OCI-LY7 (cell line): ENCODE results near the gene GFRA3. TPM values are rescaled to one million over a fixed set of nuclear protein-coding genes. Genes with fewer than 3 reads are reported as not detected.

ENCODE experiments used
- BruUV-seq: library from RNA; stranded (reverse); fragments of 400-500 nt; replicated peaks from 2 replicates; lab custom pipeline; 2021; lab: Mats Ljungman, UMichigan
- CTCF ChIA-PET: fragments of 300-600 bp; sonication (Branson Sonifier 250); formaldehyde crosslinking; loops from one replicate; lab custom pipeline; 2022; ENCODE audit warnings: antibody characterized with exemption; ENCODE audit not compliant: unreplicated experiment; lab: Charles Lee
- POLR2A ChIA-PET: fragments of 300-600 bp; sonication (Branson Sonifier 250); formaldehyde crosslinking; loops from one replicate; lab custom pipeline; 2022; ENCODE audit warnings: antibody characterized with exemption; lab: Charles Lee
- DNase-seq: peaks from one replicate; pipeline ENCODE4 v3.0.0-alpha.2; 2015; ENCODE audit warnings: low spot score
- H2AFZ ChIP-seq: fragments of 200-600 bp; sonication (generic), shearing (Covaris generic); 2 replicates; pipeline ENCODE4 v1.6.1; 2014; ENCODE audit warnings: mild to moderate bottlenecking, antibody characterized with exemption, low read length, moderate library complexity
- H3K27ac ChIP-seq: fragments of 200-600 bp; sonication (generic); 2 replicates; pipeline ENCODE4 v1.5.1; 2014; ENCODE audit warnings: mixed run types, low read depth, mild to moderate bottlenecking, moderate library complexity, low read length, inconsistent platforms; ENCODE audit not compliant: poor library complexity, severe bottlenecking
- H3K36me3 ChIP-seq: fragments of 200-600 bp; sonication (generic); 2 replicates; pipeline ENCODE4 v1.6.1; 2014; ENCODE audit warnings: mild to moderate bottlenecking, antibody characterized with exemption, low read length, moderate library complexity, mixed read lengths; ENCODE audit not compliant: insufficient read depth
- H3K4me1 ChIP-seq: fragments of 200-600 bp; sonication (generic); 2 replicates; pipeline ENCODE4 v1.5.1; 2014; ENCODE audit warnings: mild to moderate bottlenecking, low read length; ENCODE audit not compliant: insufficient read depth, poor library complexity, severe bottlenecking
- H3K4me2 ChIP-seq: fragments of 200-600 bp; sonication (generic); 2 replicates; pipeline ENCODE4 v1.6.1; 2014; ENCODE audit warnings: mild to moderate bottlenecking, low read length
- H3K4me3 ChIP-seq: fragments of 200-600 bp; sonication (generic); 2 replicates; pipeline ENCODE4 v1.5.1; 2014; ENCODE audit warnings: mild to moderate bottlenecking, low read depth, low read length; ENCODE audit not compliant: poor library complexity, severe bottlenecking
- H3K79me2 ChIP-seq: fragments of 200-600 bp; sonication (generic); 2 replicates; pipeline ENCODE4 v1.6.1; 2016; ENCODE audit warnings: low read depth, mild to moderate bottlenecking, low read length, moderate library complexity, mixed read lengths; ENCODE audit not compliant: insufficient read depth
- H3K9me2 ChIP-seq: fragments of 200-600 bp; sonication (generic); 2 replicates; pipeline ENCODE4 v1.6.1; 2016; ENCODE audit warnings: mild to moderate bottlenecking, low read length, mixed read lengths; ENCODE audit not compliant: insufficient read depth
- H3K9me3 ChIP-seq: fragments of 200-600 bp; sonication (generic); 2 replicates; pipeline ENCODE4 v1.6.1; 2014; ENCODE audit warnings: mild to moderate bottlenecking, mixed run types, low read length, mixed read lengths
- H4K20me1 ChIP-seq: fragments of 200-600 bp; sonication (generic); 2 replicates; pipeline ENCODE4 v1.6.1; 2014; ENCODE audit warnings: mild to moderate bottlenecking, antibody characterized with exemption, low read length, moderate library complexity, mixed read lengths; ENCODE audit not compliant: insufficient read depth
- EZH2phosphoT487 ChIP-seq: fragments of 200-600 bp; sonication (generic); IDR thresholded peaks from 2 replicates; pipeline ENCODE4 v1.6.1; 2018; ENCODE audit warnings: low read depth, borderline replicate concordance, mild to moderate bottlenecking, mixed run types, antibody characterized with exemption, low read length, moderate library complexity, mixed read lengths
- intact Hi-C: fragments of 100-400 bp; cut with micrococcal nuclease; formaldehyde crosslinking; loops from one replicate; pipeline ENCODE4 v1.10.0; 2022; ENCODE audit not compliant: unreplicated experiment
- total RNA-seq, 2 experiments: library from RNA; depleted of rRNA in 1 of 2; stranded (reverse); fragments of >200 nt in 1 of 2; shearing (Covaris generic) in 1 of 2; gene quantifications; 2 replicates each; pipeline ENCODE4 v1.2.3, GENCODE V29; 2014 to 2022
- TF ChIP-seq, protein P1 (sequence below): fragments of 200-600 bp; sonication (generic); conservative IDR thresholded peaks from 2 replicates; pipeline ENCODE4 v1.5.1; 2014; ENCODE audit warnings: mild to moderate bottlenecking, antibody characterized with exemption, low read length, moderate library complexity, mixed read lengths

GFRA3 gene
- total RNA-seq, 2 experiments from 2014 or later, result not detected

DNA sequence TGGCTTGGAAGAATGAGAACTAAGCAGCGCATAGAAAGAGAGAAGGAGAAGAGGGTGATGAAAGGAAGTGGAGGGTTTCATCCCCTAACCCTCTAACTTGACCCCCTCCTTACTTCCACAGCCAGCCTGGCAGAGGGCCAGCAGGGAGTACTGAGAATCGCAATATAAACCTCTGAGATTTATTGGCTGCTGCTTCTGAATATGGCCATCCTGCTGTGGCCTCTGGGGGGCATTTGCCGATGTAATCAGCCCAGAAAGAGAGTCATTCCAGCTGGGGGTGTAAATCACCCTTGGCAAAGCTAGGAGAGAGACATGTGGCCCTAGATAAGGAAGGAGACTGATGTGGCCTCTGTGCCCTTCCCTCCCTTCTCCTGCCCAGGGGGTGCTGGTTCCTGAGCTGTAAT lies 960 bp upstream of the GFRA3 start:
- no peaks in the 10 kb centered on the region for H4K20me1 ChIP-seq
- H3K9me3 ChIP-seq, result no peaks in the 10 kb centered on the region
- no peak overlapping the region for H3K27ac ChIP-seq
- no peak for DNase-seq
- TF ChIP-seq, protein P1, sequence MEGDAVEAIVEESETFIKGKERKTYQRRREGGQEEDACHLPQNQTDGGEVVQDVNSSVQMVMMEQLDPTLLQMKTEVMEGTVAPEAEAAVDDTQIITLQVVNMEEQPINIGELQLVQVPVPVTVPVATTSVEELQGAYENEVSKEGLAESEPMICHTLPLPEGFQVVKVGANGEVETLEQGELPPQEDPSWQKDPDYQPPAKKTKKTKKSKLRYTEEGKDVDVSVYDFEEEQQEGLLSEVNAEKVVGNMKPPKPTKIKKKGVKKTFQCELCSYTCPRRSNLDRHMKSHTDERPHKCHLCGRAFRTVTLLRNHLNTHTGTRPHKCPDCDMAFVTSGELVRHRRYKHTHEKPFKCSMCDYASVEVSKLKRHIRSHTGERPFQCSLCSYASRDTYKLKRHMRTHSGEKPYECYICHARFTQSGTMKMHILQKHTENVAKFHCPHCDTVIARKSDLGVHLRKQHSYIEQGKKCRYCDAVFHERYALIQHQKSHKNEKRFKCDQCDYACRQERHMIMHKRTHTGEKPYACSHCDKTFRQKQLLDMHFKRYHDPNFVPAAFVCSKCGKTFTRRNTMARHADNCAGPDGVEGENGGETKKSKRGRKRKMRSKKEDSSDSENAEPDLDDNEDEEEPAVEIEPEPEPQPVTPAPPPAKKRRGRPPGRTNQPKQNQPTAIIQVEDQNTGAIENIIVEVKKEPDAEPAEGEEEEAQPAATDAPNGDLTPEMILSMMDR, result no peak
- TF ChIP-seq EZH2phosphoT487, result no peak
- H2AFZ ChIP-seq, result no peak overlapping the region
- H3K4me2 ChIP-seq, result no peak overlapping the region
- no peaks in the 10 kb centered on the region for H3K4me1 ChIP-seq
- H3K79me2 ChIP-seq, result no peaks in the 10 kb centered on the region
- no peak overlapping the region for H3K4me3 ChIP-seq
- intact Hi-C loops, result no loop called here
- H3K36me3 ChIP-seq, result no peaks in the 10 kb centered on the region
- ChIA-PET POLR2A (no interaction called here), CTCF (interaction anchor here (1.1 kb wide), 1 partner anchor 88 kb away, joined by 3 read pairs; no protein-coding TSS in a partner anchor)
- no peaks in the 10 kb centered on the region for H3K9me2 ChIP-seq
- BruUV-seq, result no TSS peak

DNA sequence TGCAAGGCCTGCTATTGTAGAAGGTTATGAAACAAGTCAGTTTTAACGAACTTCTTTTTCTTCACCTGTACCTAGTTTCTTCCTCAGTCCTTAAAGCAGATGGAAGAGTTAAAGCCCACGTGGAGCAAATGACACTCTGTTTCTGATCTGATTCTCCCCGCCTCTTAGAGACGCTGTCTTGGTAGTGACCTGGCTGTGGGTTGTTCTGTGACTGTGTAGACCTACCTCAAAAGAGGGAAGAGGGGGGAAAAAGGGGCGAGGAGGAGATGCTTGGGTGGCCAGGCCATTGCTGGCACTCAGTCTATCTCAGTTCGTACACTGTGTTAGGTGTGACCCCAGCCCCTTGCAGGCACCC lies 610 bp downstream of the GFRA3 start:
- H3K4me1 ChIP-seq, result no peaks in the 10 kb centered on the region
- intact Hi-C loops, result no loop called here
- H3K36me3 ChIP-seq, result no peaks in the 10 kb centered on the region
- no peaks in the 10 kb centered on the region for H3K79me2 ChIP-seq
- ChIA-PET CTCF (no interaction called here), POLR2A (no interaction called here)
- H4K20me1 ChIP-seq, result no peaks in the 10 kb centered on the region
- H3K4me3 ChIP-seq, result no peak overlapping the region
- no peak overlapping the region for H2AFZ ChIP-seq
- no peaks in the 10 kb centered on the region for H3K9me3 ChIP-seq
- BruUV-seq, result no TSS peak
- no peak for TF ChIP-seq EZH2phosphoT487
- TF ChIP-seq, protein P1, result no peak
- no peak overlapping the region; the same call in 1 of the 2 replicates for H3K4me2 ChIP-seq
- DNase-seq, result no peak
- H3K27ac ChIP-seq, result no peak overlapping the region
- no peaks in the 10 kb centered on the region for H3K9me2 ChIP-seq

DNA sequence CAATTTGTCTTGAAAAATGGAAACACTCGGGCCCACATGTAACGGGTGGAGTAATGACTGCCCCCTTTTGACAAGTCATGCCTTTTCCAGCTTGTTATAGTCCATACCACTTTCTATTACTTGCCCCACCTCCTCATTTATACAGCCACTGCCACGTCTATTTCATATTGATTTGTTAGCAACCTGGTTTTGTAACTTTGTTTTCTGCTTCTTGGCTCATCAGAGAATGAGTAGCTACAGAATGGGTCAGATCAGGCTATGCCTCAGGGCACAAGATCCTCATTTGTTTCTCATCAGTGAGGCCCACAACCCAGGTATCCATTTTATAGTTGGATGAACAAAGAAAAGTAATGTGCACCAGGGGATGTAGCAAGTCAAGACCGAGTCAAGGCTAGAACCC lies 1.7 kb downstream of the GFRA3 start:
- POLR2A ChIA-PET, result no interaction called here
- DNase-seq, result no peak
- no peak overlapping the region for H3K4me3 ChIP-seq
- intact Hi-C loops, result no loop called here
- H3K36me3 ChIP-seq, result no peaks in the 10 kb centered on the region
- no peak overlapping the region for H2AFZ ChIP-seq
- no peaks in the 10 kb centered on the region for H3K9me2 ChIP-seq
- CTCF ChIA-PET, result no interaction called here
- H3K4me2 ChIP-seq, result no peak overlapping the region
- TF ChIP-seq EZH2phosphoT487, result no peak
- TF ChIP-seq, protein P1, result no peak
- no peaks in the 10 kb centered on the region for H4K20me1 ChIP-seq
- H3K4me1 ChIP-seq, result no peaks in the 10 kb centered on the region
- H3K79me2 ChIP-seq, result no peaks in the 10 kb centered on the region
- H3K9me3 ChIP-seq, result no peaks in the 10 kb centered on the region
- BruUV-seq, result no TSS peak
- no peak overlapping the region for H3K27ac ChIP-seq
